Measurements from ENCODE around the gene SDK2. TPM values are rescaled to one million over a fixed set of nuclear protein-coding genes. Genes with fewer than 3 reads are reported as not detected.
A peak's percentile ranks its signal among the peaks of the same experiment; 100 is the strongest.

SDK2 gene
- total RNA-seq, 1 donor from 2014 or later = 11.2 TPM

- Histone ChIP-seq H3K79me2 (ENCODE audit: insufficient read depth, low read length) (peaks cover 81% of the 10 kb centered on the region), H3K4me1 (ENCODE audit: insufficient read depth, low read length) (peaks cover 71% of the 10 kb centered on the region), H3K36me3 (ENCODE audit: insufficient read depth, low read length) (peaks cover 2% of the 10 kb centered on the region), H3K4me2 (ENCODE audit: low read length) (peak overlapping the region; percentile 45), H2AFZ (ENCODE audit: low read depth, low read length) (no peak overlapping the region), H3K4me3 (ENCODE audit: insufficient read depth, low read depth, low read length) (no peak overlapping the region), H4K20me1 (ENCODE audit: insufficient read depth, low read length) (peaks cover 88% of the 10 kb centered on the region), H3K27me3 (ENCODE audit: insufficient read depth, low read length) (no peaks in the 10 kb centered on the region), H3K9ac (ENCODE audit: low read length) (no peak overlapping the region), H3K9me3 (ENCODE audit: insufficient read depth, low read depth, low read length) (no peaks in the 10 kb centered on the region), H3K27ac (ENCODE audit: low read depth, low read length) (no peak overlapping the region)
- DNase-seq (ENCODE audit: low read depth) (no peak), FAIRE-seq (no peak)
- Mint-ChIP-seq H3K4me3 (ENCODE audit: unreplicated experiment) (no peak overlapping the region), H3K27me3 (ENCODE audit: low read depth, unreplicated experiment) (peaks cover 3% of the 10 kb centered on the region), H3K27ac (ENCODE audit: unreplicated experiment) (no peak overlapping the region), H3K36me3 (ENCODE audit: low read depth, unreplicated experiment) (peaks cover 6% of the 10 kb centered on the region), H3K4me1 (ENCODE audit: low read depth, unreplicated experiment) (peaks cover 39% of the 10 kb centered on the region), H3K9me3 (ENCODE audit: unreplicated experiment) (no peaks in the 10 kb centered on the region)
- TF ChIP-seq, protein P1, sequence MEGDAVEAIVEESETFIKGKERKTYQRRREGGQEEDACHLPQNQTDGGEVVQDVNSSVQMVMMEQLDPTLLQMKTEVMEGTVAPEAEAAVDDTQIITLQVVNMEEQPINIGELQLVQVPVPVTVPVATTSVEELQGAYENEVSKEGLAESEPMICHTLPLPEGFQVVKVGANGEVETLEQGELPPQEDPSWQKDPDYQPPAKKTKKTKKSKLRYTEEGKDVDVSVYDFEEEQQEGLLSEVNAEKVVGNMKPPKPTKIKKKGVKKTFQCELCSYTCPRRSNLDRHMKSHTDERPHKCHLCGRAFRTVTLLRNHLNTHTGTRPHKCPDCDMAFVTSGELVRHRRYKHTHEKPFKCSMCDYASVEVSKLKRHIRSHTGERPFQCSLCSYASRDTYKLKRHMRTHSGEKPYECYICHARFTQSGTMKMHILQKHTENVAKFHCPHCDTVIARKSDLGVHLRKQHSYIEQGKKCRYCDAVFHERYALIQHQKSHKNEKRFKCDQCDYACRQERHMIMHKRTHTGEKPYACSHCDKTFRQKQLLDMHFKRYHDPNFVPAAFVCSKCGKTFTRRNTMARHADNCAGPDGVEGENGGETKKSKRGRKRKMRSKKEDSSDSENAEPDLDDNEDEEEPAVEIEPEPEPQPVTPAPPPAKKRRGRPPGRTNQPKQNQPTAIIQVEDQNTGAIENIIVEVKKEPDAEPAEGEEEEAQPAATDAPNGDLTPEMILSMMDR (IDR thresholded peaks at IDR 0.05; ENCODE audit: insufficient read depth, low read depth, low read length) = no peak
- no peak for TF ChIP-seq EZH2 (IDR thresholded peaks at IDR 0.05; ENCODE audit: insufficient read depth, low read length)
These were observed 354.5 kb downstream of the SDK2 start for GRCh38 chr17:73289549-73290254.

DNA sequence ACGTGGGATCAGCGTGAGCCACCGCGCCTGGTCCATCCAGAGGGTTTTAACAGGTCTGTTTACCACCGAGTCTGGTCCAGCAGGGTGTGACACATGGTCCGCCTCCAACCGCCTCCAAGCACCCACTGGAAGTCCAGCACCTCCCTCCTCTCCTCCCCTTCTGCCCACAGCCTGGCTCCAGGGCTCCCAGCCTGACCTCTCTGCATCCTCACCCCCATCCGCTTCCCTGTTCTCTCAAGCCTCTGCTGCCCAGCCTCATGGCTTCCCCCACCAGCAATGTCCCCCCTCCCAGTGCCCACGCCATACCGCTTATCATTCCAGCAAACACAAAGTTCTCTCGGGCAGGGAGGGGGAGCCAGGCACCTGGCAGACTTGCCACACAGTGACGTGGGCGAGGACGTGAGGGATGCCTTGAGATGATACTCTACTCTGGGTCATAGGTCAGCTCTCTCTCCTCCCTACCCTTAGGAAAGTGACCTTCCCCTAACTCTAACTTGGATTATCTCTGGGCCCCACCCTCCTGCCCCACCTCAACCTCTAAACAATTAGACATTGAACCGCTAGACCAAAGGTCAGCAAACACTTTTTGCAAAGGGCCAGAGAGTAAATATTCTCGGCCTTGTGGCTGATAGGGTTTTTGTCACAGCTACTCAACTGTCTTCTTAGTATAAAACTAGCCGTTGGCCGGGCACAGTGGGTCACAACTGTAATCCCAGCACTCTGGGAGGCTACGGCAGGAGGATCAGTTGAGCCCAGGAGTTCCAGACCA lies 355.5 kb downstream of the SDK2 start:
- H3K36me3 ChIP-seq (ENCODE audit: insufficient read depth, low read length) = peaks cover 2% of the 10 kb centered on the region
- H3K36me3 Mint-ChIP-seq (ENCODE audit: low read depth, unreplicated experiment) = peaks cover 6% of the 10 kb centered on the region
- H4K20me1 ChIP-seq (ENCODE audit: insufficient read depth, low read length) = peaks cover 80% of the 10 kb centered on the region
- FAIRE-seq (no peak), DNase-seq (ENCODE audit: low read depth) (no peak)
- H3K9me3 ChIP-seq (ENCODE audit: insufficient read depth, low read depth, low read length) = no peaks in the 10 kb centered on the region
- no peak for TF ChIP-seq EZH2 (IDR thresholded peaks at IDR 0.05; ENCODE audit: insufficient read depth, low read length)
- TF ChIP-seq, protein P1 (IDR thresholded peaks at IDR 0.05; ENCODE audit: insufficient read depth, low read depth, low read length) = no peak
- no peaks in the 10 kb centered on the region for H3K27me3 ChIP-seq (ENCODE audit: insufficient read depth, low read length)
- H3K4me1 ChIP-seq (ENCODE audit: insufficient read depth, low read length) = peaks cover 64% of the 10 kb centered on the region
- H3K4me1 Mint-ChIP-seq (ENCODE audit: low read depth, unreplicated experiment) = peaks cover 41% of the 10 kb centered on the region
- peaks cover 75% of the 10 kb centered on the region for H3K79me2 ChIP-seq (ENCODE audit: insufficient read depth, low read length)
- H3K27ac ChIP-seq (ENCODE audit: low read depth, low read length) = no peak overlapping the region
- no peak overlapping the region for H3K4me3 Mint-ChIP-seq (ENCODE audit: unreplicated experiment)
- H2AFZ ChIP-seq (ENCODE audit: low read depth, low read length) = no peak overlapping the region
- peaks cover 3% of the 10 kb centered on the region for H3K27me3 Mint-ChIP-seq (ENCODE audit: low read depth, unreplicated experiment)
- no peak overlapping the region for H3K9ac ChIP-seq (ENCODE audit: low read length)
- no peak overlapping the region for H3K4me3 ChIP-seq (ENCODE audit: insufficient read depth, low read depth, low read length)
- H3K9me3 Mint-ChIP-seq (ENCODE audit: unreplicated experiment) = no peaks in the 10 kb centered on the region
- no peak overlapping the region for H3K4me2 ChIP-seq (ENCODE audit: low read length)
- H3K27ac Mint-ChIP-seq (ENCODE audit: unreplicated experiment) = no peak overlapping the region
